ENCODE measurements around the gene CENPM. TPM values are rescaled to one million over a fixed set of nuclear protein-coding genes. Genes with fewer than 3 reads are reported as not detected.
"Not testable (repeated sequence)": the region's sequence is repeated elsewhere in the genome, so short reads cannot be mapped to it uniquely, and the experiment has no call there.

The CENPM gene
- total and polyA plus RNA-seq, 9 donors = 0.25 to 8.0 (median 1.8) TPM; not detected in 3

DNA sequence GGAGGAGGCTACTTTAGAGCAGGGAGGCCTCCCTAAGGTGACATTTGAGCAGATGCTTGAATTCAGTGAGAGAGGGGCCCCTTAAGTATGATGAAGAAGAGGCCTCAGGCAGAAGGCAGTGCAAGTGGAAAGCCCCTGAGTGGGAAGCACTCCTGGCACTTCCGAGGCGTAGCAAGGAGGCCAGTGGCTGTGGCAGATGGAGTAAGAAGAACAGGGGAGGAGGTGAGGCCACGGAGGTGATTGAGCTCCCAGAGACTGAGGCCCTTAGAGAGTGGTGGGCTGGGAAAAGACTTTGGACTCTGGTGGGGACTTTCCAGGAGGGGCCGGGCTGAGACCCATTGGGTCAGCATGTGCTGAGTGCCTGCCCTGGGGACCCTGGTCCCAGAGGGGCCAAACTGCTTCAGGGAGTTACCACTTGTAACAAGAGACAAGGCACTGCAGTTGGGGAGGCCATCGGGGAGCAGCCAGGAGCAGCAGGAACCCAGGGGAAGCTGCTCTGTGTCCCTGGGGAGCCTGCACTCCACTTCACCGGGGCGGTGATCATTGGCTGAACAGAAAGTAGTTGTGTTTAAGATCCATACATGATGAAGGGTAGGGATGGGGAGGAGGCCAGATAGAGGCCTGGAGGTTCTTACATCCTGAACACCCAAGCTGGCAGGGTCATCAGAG is 2.5 kb upstream of the CENPM start:
- Histone ChIP-seq H3K4me3 (no peak overlapping the region), H3K27me3 (no peaks in the 10 kb centered on the region), H3K36me3 (no peaks in the 10 kb centered on the region), H3K4me1 (ENCODE audit: insufficient read depth) (peaks cover 4% of the 10 kb centered on the region), H3K9me3 (no peaks in the 10 kb centered on the region), H3K27ac (no peak overlapping the region)
- TF ChIP-seq, protein P1, sequence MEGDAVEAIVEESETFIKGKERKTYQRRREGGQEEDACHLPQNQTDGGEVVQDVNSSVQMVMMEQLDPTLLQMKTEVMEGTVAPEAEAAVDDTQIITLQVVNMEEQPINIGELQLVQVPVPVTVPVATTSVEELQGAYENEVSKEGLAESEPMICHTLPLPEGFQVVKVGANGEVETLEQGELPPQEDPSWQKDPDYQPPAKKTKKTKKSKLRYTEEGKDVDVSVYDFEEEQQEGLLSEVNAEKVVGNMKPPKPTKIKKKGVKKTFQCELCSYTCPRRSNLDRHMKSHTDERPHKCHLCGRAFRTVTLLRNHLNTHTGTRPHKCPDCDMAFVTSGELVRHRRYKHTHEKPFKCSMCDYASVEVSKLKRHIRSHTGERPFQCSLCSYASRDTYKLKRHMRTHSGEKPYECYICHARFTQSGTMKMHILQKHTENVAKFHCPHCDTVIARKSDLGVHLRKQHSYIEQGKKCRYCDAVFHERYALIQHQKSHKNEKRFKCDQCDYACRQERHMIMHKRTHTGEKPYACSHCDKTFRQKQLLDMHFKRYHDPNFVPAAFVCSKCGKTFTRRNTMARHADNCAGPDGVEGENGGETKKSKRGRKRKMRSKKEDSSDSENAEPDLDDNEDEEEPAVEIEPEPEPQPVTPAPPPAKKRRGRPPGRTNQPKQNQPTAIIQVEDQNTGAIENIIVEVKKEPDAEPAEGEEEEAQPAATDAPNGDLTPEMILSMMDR (IDR thresholded peaks at IDR 0.05) = no peak
- TF ChIP-seq POLR2A (IDR thresholded peaks at IDR 0.05) (no peak), EP300 (IDR thresholded peaks at IDR 0.05) (no peak)
- intact Hi-C loops (cut with DNase I) = loop anchor here in 2 of 4 donors (10.0 kb wide), 1 partner anchor 125 kb away; no protein-coding TSS in a partner anchor
- DNase-seq = no peak
- 85 to 92% (median 90%) methylated on average over 7 of the region's 7 CpGs for WGBS, 3 donors

DNA sequence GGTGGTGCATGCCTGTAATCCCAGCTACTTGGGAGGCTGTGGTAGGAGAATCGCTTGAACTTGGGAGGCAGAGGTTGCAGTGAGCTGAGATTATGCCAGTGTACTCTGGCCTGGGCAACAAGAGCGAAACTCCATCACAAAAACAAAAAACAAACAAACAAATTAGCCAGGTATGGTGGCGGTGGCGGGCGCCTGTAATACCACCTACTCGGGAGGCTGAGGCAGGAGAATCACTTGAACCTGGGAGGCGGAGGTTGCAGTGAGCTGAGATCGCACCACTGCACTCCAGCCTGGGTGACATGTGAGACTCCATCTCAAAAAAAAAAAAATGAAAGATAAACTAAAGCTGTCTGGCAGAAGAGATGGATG is 2.0 kb upstream of the CENPM start:
- WGBS, 3 donors = 84 to 89% (median 86%) methylated on average over 8 of the region's 8 CpGs
- intact Hi-C loops (cut with DNase I) = loop anchor here in 2 of 4 donors (10.0 kb wide), 1 partner anchor 124 kb away; no protein-coding TSS in a partner anchor

GRCh38 chr22:41948142-41948541 is 1.2 kb upstream of the CENPM start:
- intact Hi-C loops (cut with DNase I) = loop anchor here in 2 of 4 donors (10.0 kb wide), 1 partner anchor 123 kb away; no protein-coding TSS in a partner anchor
- TF ChIP-seq EP300 (IDR thresholded peaks at IDR 0.05) (no peak), POLR2A (IDR thresholded peaks at IDR 0.05) (no peak)
- TF ChIP-seq, protein P1 (IDR thresholded peaks at IDR 0.05) = no peak

More for the DNA sequence above, 2.0 kb upstream of the CENPM start:
- not testable (repeated sequence) for H3K4me3 ChIP-seq; H3K27me3 ChIP-seq; H3K4me1 ChIP-seq (ENCODE audit: insufficient read depth); H3K36me3 ChIP-seq; H3K9me3 ChIP-seq; H3K27ac ChIP-seq; DNase-seq

DNA sequence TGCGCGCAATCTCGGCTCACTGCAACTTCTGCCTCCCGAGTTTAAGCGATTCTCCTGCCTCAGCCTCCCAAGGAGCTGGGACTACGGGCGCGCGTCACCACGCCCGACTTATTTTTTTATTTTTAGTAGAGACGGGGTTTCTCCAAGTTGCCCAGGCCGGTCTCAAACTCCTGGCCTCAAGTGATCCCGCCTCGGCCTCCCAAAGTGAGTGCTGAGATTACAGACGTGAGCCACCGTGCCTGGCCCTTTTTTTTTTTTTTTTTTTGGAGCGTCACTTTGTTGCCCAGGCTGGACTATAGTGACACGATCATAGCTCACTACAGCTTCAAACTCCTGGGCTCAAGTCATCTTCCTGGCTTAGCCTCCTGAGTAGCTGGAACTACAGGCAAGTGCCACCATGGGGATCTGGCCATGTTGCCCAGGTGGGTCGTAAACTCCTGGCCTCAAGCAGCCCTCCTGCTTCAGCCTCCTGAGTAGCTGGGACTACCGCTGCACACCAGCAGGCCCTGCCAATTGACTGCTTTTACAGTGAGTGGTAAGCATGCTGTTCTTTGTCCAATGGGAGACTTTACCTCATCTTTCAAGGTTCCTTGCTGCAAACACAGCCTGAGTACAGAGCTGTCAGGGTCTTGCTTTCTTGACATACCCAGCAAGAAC is 600 bp upstream of the CENPM start:
- DNase-seq = peak in 1 of 5 donors; percentile 37
- H3K27ac ChIP-seq = no peak overlapping the region
- intact Hi-C loops (cut with DNase I) = loop anchor here in 2 of 4 donors (10.0 kb wide), 1 partner anchor 123 kb away; no protein-coding TSS in a partner anchor
- no peaks in the 10 kb centered on the region for H3K36me3 ChIP-seq
- H3K9me3 ChIP-seq = no peaks in the 10 kb centered on the region
- H3K4me3 ChIP-seq = peak overlapping the region; percentile 76
- H3K27me3 ChIP-seq = no peaks in the 10 kb centered on the region
- WGBS, 3 donors = 64 to 75% (median 69%) methylated on average over 21 of the region's 21 CpGs
- peaks cover 4% of the 10 kb centered on the region for H3K4me1 ChIP-seq (ENCODE audit: insufficient read depth)
- TF ChIP-seq, protein P1 (IDR thresholded peaks at IDR 0.05) = no peak
- TF ChIP-seq EP300 (IDR thresholded peaks at IDR 0.05) (no peak), POLR2A (IDR thresholded peaks at IDR 0.05) (no peak)

More at GRCh38 chr22:41948142-41948541, 1.2 kb upstream of the CENPM start:
- no peak for DNase-seq
- H3K36me3 ChIP-seq = no peaks in the 10 kb centered on the region
- no peak overlapping the region for H3K27ac ChIP-seq
- no peaks in the 10 kb centered on the region for H3K27me3 ChIP-seq
- no peak overlapping the region for H3K4me3 ChIP-seq
- 89 to 93% (median 92%) methylated on average over 2 of the region's 2 CpGs for WGBS, 3 donors
- no peaks in the 10 kb centered on the region for H3K9me3 ChIP-seq
- peaks cover 4% of the 10 kb centered on the region for H3K4me1 ChIP-seq (ENCODE audit: insufficient read depth)
